SK-N-SH treated with all-trans-retinoic acid at 6 μM for 48 hours (cell line): Measurements from ENCODE around the gene AKAP1.

ENCODE experiments used
- ATAC-seq: fragments of 200-7000 bp; cut with Tn5 transposase; 3 replicates; pipeline ENCODE4 v1.9.1; 2020; ENCODE audit warnings: mild to moderate bottlenecking, moderate library complexity
- ARNTL ChIP-seq: fragments of 450-650 bp; formaldehyde crosslinking; IDR thresholded peaks from 2 replicates; pipeline ENCODE4 v1.5.0; 2020; ENCODE audit warnings: low read depth, mild to moderate bottlenecking, moderate library complexity, borderline replicate concordance
- BACH2 ChIP-seq: fragments of 250-450 bp; sonication (Bioruptor Pico); IDR thresholded peaks from 2 replicates; pipeline ENCODE4 v1.9.0; 2021; ENCODE audit warnings: mild to moderate bottlenecking, borderline replicate concordance
- CSDC2 ChIP-seq: fragments of 250-450 bp; sonication (Bioruptor Pico); IDR thresholded peaks from 2 replicates; pipeline ENCODE4 v1.5.0; 2020; ENCODE audit warnings: mild to moderate bottlenecking, moderate library complexity
- ESRRG ChIP-seq: fragments of 250-450 bp; sonication (Bioruptor Pico); IDR thresholded peaks from 2 replicates; pipeline ENCODE4 v1.6.1; 2021; ENCODE audit warnings: mild to moderate bottlenecking
- GLIS3 ChIP-seq: fragments of 250-450 bp; sonication (Bioruptor Pico); IDR thresholded peaks from 2 replicates; pipeline ENCODE4 v1.5.0; 2020; ENCODE audit warnings: mild to moderate bottlenecking, moderate library complexity
- ISL1 ChIP-seq: fragments of 250-450 bp; sonication (Bioruptor Pico); IDR thresholded peaks from 2 replicates; pipeline ENCODE4 v2.1.2; 2022; ENCODE audit warnings: mild to moderate bottlenecking, moderate library complexity
- OSR1 ChIP-seq: fragments of 250-450 bp; sonication (Bioruptor Pico); IDR thresholded peaks from 2 replicates; pipeline ENCODE4 v1.8.0; 2022; ENCODE audit warnings: moderate library complexity, mild to moderate bottlenecking, inconsistent platforms
- PPARA ChIP-seq: fragments of 250-450 bp; sonication (Bioruptor Pico); IDR thresholded peaks from 2 replicates; pipeline ENCODE4 v1.5.0; 2020; ENCODE audit warnings: mild to moderate bottlenecking, borderline replicate concordance
- RARB ChIP-seq: fragments of 250-450 bp; sonication (Bioruptor Pico); IDR thresholded peaks from 2 replicates; pipeline ENCODE4 v1.8.0; 2021; ENCODE audit warnings: mild to moderate bottlenecking, moderate library complexity
- TCF4 ChIP-seq: fragments of 250-450 bp; sonication (Bioruptor Pico); IDR thresholded peaks from 2 replicates; pipeline ENCODE4 v1.8.0; 2021; ENCODE audit warnings: mild to moderate bottlenecking, moderate library complexity, borderline replicate concordance
- TOX ChIP-seq: fragments of 250-450 bp; sonication (Bioruptor Pico); IDR thresholded peaks from 2 replicates; pipeline ENCODE4 v1.8.0; 2021; ENCODE audit warnings: mild to moderate bottlenecking, moderate library complexity, borderline replicate concordance
- ZC3H10 ChIP-seq: fragments of 250-450 bp; sonication (Bioruptor Pico); IDR thresholded peaks from 2 replicates; pipeline ENCODE4 v1.5.1; 2021; ENCODE audit warnings: mild to moderate bottlenecking, moderate library complexity
- ZFP3 ChIP-seq: fragments of 250-450 bp; sonication (Bioruptor Pico); IDR thresholded peaks from 2 replicates; pipeline ENCODE4 v1.5.0; 2020; ENCODE audit warnings: mild to moderate bottlenecking, moderate library complexity
- ZFP30 ChIP-seq: fragments of 450-650 bp; formaldehyde crosslinking; IDR thresholded peaks from 2 replicates; pipeline ENCODE4 v1.5.0; 2022; ENCODE audit warnings: mild to moderate bottlenecking, moderate library complexity
- ZNF565 ChIP-seq: fragments of 450-650 bp; formaldehyde crosslinking; conservative IDR thresholded peaks from 2 replicates; pipeline ENCODE4 v1.5.0; 2020; ENCODE audit warnings: low read depth, mild to moderate bottlenecking, moderate library complexity
- ZNF70 ChIP-seq: fragments of 450-650 bp; formaldehyde crosslinking; IDR thresholded peaks from 2 replicates; pipeline ENCODE4 v1.5.0; 2020; ENCODE audit warnings: mild to moderate bottlenecking, moderate library complexity
- TF ChIP-seq, protein P1 (sequence below): fragments of 250-450 bp; sonication (Bioruptor Pico); IDR thresholded peaks from 2 replicates; pipeline ENCODE4 v1.8.0; 2020; ENCODE audit warnings: mild to moderate bottlenecking, moderate library complexity, borderline replicate concordance
- TF ChIP-seq, protein P2 (sequence below): fragments of 250-450 bp; sonication (Bioruptor Pico); IDR thresholded peaks from 2 replicates; pipeline ENCODE4 v1.5.1; 2020; ENCODE audit warnings: low read depth, mild to moderate bottlenecking, moderate library complexity
- TF ChIP-seq, protein P3 (sequence below): fragments of 250-450 bp; sonication (Bioruptor Pico); IDR thresholded peaks from 2 replicates; pipeline ENCODE4 v1.5.0; 2020; ENCODE audit warnings: mild to moderate bottlenecking, moderate library complexity
- TF ChIP-seq, protein P4 (sequence below): fragments of 250-450 bp; sonication (Bioruptor Pico); IDR thresholded peaks from 2 replicates; pipeline ENCODE4 v1.5.1; 2021; ENCODE audit warnings: mild to moderate bottlenecking, moderate library complexity

AKAP1 gene

DNA sequence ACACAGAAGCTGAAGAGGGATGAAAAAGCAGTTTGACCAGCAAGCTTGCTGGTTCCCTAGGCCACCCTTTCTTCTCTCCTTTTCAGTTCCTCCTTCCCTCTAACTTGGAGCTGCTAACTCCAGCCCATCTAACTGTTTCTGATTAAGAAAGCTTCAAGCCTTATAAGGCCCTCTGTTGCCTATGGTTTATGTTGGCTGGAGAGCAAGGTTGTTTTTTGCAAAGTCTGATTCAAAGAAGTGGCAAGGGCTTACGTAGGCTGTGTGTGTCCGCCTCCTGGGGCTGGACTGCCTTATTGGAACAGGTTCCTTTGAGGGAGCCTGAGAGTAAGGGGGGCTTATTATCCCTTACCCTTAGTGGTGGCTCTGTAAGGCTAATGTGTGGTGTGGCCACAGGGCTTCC, 7.1 kb downstream of the AKAP1 start:
- no peak for ATAC-seq

DNA sequence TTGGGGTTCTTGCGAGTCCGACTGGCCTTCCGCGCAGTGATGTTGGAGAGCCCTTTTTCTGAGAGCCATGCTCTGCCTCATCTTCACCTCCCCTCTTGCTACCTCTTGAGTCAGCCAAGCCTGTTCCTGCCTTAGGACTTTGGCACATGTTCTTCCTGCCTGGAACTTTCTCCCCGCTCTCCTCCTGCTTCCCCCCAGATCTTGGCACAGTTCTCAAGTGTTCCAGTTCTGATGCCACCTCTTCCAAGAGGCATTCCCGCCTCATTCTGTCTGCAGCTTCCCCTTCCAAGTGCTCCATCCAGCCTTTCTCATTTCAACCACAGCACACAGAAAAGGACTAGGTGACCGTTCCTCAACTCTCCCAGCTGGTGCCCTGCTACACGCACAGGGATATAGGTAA, 7.7 kb downstream of the AKAP1 start:
- no peak for TF ChIP-seq ESRRG (CRISPR knock-in tag)
- TF ChIP-seq CSDC2 (CRISPR knock-in tag) = no peak
- no peak for TF ChIP-seq PPARA (CRISPR knock-in tag)
- no peak for TF ChIP-seq ZNF70
- TF ChIP-seq ZNF565 (CRISPR knock-in tag) = no peak
- TF ChIP-seq ARNTL (CRISPR knock-in tag) = no peak
- no peak for TF ChIP-seq ZFP30 (CRISPR knock-in tag)
- TF ChIP-seq, protein P1, sequence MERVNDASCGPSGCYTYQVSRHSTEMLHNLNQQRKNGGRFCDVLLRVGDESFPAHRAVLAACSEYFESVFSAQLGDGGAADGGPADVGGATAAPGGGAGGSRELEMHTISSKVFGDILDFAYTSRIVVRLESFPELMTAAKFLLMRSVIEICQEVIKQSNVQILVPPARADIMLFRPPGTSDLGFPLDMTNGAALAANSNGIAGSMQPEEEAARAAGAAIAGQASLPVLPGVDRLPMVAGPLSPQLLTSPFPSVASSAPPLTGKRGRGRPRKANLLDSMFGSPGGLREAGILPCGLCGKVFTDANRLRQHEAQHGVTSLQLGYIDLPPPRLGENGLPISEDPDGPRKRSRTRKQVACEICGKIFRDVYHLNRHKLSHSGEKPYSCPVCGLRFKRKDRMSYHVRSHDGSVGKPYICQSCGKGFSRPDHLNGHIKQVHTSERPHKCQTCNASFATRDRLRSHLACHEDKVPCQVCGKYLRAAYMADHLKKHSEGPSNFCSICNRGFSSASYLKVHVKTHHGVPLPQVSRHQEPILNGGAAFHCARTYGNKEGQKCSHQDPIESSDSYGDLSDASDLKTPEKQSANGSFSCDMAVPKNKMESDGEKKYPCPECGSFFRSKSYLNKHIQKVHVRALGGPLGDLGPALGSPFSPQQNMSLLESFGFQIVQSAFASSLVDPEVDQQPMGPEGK (CRISPR knock-in tag) = no peak
- TF ChIP-seq, protein P2, sequence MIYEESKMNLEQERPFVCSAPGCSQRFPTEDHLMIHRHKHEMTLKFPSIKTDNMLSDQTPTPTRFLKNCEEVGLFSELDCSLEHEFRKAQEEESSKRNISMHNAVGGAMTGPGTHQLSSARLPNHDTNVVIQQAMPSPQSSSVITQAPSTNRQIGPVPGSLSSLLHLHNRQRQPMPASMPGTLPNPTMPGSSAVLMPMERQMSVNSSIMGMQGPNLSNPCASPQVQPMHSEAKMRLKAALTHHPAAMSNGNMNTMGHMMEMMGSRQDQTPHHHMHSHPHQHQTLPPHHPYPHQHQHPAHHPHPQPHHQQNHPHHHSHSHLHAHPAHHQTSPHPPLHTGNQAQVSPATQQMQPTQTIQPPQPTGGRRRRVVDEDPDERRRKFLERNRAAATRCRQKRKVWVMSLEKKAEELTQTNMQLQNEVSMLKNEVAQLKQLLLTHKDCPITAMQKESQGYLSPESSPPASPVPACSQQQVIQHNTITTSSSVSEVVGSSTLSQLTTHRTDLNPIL (CRISPR knock-in tag) = no peak
- no peak for TF ChIP-seq TOX (CRISPR knock-in tag)
- TF ChIP-seq OSR1 (CRISPR knock-in tag) = no peak
- TF ChIP-seq, protein P3, sequence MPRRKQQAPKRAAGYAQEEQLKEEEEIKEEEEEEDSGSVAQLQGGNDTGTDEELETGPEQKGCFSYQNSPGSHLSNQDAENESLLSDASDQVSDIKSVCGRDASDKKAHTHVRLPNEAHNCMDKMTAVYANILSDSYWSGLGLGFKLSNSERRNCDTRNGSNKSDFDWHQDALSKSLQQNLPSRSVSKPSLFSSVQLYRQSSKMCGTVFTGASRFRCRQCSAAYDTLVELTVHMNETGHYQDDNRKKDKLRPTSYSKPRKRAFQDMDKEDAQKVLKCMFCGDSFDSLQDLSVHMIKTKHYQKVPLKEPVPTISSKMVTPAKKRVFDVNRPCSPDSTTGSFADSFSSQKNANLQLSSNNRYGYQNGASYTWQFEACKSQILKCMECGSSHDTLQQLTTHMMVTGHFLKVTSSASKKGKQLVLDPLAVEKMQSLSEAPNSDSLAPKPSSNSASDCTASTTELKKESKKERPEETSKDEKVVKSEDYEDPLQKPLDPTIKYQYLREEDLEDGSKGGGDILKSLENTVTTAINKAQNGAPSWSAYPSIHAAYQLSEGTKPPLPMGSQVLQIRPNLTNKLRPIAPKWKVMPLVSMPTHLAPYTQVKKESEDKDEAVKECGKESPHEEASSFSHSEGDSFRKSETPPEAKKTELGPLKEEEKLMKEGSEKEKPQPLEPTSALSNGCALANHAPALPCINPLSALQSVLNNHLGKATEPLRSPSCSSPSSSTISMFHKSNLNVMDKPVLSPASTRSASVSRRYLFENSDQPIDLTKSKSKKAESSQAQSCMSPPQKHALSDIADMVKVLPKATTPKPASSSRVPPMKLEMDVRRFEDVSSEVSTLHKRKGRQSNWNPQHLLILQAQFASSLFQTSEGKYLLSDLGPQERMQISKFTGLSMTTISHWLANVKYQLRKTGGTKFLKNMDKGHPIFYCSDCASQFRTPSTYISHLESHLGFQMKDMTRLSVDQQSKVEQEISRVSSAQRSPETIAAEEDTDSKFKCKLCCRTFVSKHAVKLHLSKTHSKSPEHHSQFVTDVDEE = no peak
- no peak for ATAC-seq

More for the DNA sequence above, 7.1 kb downstream of the AKAP1 start:
- TF ChIP-seq, protein P4, sequence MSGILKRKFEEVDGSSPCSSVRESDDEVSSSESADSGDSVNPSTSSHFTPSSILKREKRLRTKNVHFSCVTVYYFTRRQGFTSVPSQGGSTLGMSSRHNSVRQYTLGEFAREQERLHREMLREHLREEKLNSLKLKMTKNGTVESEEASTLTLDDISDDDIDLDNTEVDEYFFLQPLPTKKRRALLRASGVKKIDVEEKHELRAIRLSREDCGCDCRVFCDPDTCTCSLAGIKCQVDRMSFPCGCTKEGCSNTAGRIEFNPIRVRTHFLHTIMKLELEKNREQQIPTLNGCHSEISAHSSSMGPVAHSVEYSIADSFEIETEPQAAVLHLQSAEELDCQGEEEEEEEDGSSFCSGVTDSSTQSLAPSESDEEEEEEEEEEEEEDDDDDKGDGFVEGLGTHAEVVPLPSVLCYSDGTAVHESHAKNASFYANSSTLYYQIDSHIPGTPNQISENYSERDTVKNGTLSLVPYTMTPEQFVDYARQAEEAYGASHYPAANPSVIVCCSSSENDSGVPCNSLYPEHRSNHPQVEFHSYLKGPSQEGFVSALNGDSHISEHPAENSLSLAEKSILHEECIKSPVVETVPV = no peak
- no peak for TF ChIP-seq ZNF565 (CRISPR knock-in tag)
- TF ChIP-seq, protein P2 (CRISPR knock-in tag) = no peak

DNA sequence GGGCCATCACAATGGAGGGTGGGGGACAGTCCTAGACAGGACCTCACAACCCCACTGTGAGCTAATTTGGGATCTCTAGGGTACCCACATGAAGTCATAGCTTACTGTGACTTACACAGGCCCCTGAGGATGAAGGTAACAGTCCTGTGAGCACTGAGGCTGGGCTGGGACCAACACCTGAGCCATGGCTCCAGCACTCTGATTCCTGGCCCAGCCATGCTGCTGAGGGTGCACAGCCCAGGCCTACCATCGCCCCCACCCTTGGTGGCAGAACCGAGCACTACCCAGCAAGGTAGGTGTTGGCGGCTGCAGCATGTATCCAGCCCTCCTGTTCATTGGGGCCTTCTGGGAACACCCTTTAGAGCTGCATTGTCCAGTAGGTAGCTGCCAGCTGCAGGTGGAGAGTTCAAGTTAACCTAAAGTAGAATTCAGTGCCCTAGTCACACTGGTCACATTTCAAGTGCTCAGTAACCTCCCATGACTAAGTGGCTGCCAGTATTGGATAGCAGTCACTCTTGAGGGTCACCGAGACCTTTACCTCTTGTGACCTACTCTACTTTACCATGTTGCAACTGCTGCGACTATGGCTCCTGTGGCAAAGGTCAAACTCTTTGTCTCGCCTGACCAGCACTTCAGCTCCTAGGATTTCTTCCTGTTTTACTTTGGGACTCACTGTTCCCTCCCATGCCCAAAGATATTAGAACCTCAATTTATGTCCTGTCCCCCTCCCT, 11.6 kb downstream of the AKAP1 start:
- TF ChIP-seq BACH2 (CRISPR knock-in tag) (no peak), GLIS3 (CRISPR knock-in tag) (no peak), ZC3H10 (CRISPR knock-in tag) (no peak), ISL1 (CRISPR knock-in tag) (no peak), ARNTL (CRISPR knock-in tag) (no peak), PPARA (CRISPR knock-in tag) (no peak), ZFP3 (CRISPR knock-in tag) (no peak), TCF4 (CRISPR knock-in tag) (no peak), ESRRG (CRISPR knock-in tag) (no peak), RARB (CRISPR knock-in tag) (no peak)
- TF ChIP-seq, protein P1 (CRISPR knock-in tag) = no peak
- TF ChIP-seq, protein P3 = no peak
- TF ChIP-seq, protein P4 = no peak
- ATAC-seq = no peak
